H1 (cell line): ENCODE measurements around the gene POLL. TPM values are rescaled to one million over a fixed set of nuclear protein-coding genes. Genes with fewer than 3 reads are reported as not detected.

Source experiments
- CBX5 ChIP-seq: fragments of 300-800, 300-1000 bp; sonication (generic); IDR thresholded peaks from 2 replicates; pipeline ENCODE4 v1.7.1; 2016; ENCODE audit warnings: antibody characterized with exemption, low read length, low read depth
- NRF1 ChIP-seq: IDR thresholded peaks from 2 replicates; pipeline ENCODE4 v1.6.1; 2011; ENCODE audit warnings: mild to moderate bottlenecking, low read depth, low read length, improper control_type of control experiment
- SIX5 ChIP-seq: IDR thresholded peaks from 2 replicates; pipeline ENCODE4 v1.6.1; 2011; ENCODE audit warnings: mild to moderate bottlenecking, low read depth, low read length
- ZNF274 ChIP-seq: IDR thresholded peaks from 2 replicates; pipeline ENCODE4 v1.7.0; 2012; ENCODE audit warnings: low read length, borderline replicate concordance; ENCODE audit errors: extremely low read depth
- polyA plus RNA-seq, 7 experiments: library from polyadenylated mRNA; depleted of rRNA in 3 of 7; stranded (reverse) in 5 of 7; unstranded in 2 of 7; fragments of >200 nt in 5 of 7; fragments of 200-250 nt in 2 of 7; gene quantifications; 1 replicate in 5 of 7; 2 replicates in 1 of 7; 4 replicates in 1 of 7; pipeline versions ENCODE4 v1.2.1 to v1.2.3, GENCODE V29; 2011 to 2013; ENCODE audit warnings: missing spikeins in 2 of 7, mixed read lengths in 2 of 7
- total RNA-seq: library from RNA; stranded (reverse); fragmentation: NEBNext Ultra II Directional; extraction: Animal tissue kit (Norgen Biotek cat#: 25700); gene quantifications from 2 replicates; pipeline ENCODE4 v1.2.1, GENCODE V29; 2021
- TF ChIP-seq, protein P1 (sequence below): fragments of 300-600 bp; sonication (generic); IDR thresholded peaks from 2 replicates; pipeline ENCODE4 v1.7.1; 2012; ENCODE audit warnings: low read length, moderate library complexity, mild to moderate bottlenecking, inconsistent platforms; ENCODE audit not compliant: insufficient replicate concordance
- TF ChIP-seq, protein P2 (sequence below): IDR thresholded peaks from 2 replicates; pipeline ENCODE4 v1.6.1; 2011; ENCODE audit warnings: low read depth, mild to moderate bottlenecking, low read length; ENCODE audit not compliant: insufficient read depth
- TF ChIP-seq, protein P3 (sequence below): IDR thresholded peaks from 2 replicates; pipeline ENCODE4 v1.6.1; 2012; ENCODE audit warnings: inconsistent platforms

The POLL gene
- total and polyA plus RNA-seq, 2 of the 8 experiments (the other 6 are each of a cell fraction or from before 2014, with no cell fraction given) = 26.1 to 45.9 TPM

DNA sequence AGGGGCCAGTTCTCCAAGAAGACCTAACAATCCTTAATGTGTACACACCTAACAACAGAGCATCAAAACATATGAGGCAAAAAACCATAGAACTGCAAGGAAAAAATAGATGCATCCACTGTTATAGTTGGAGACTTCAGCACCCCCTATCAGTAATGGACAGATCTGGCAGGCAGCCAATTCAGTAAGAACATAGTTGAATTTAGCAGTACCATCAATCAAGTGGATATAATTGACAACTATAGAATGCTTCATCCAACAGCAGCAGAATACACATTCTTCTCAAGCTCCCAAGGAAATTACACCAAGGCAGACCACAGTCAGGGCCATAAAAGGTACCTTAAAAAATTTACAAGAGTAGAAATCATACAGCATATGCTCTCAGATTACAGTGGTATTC, 42.2 kb downstream of the POLL start (continued):
- TF ChIP-seq, protein P1, sequence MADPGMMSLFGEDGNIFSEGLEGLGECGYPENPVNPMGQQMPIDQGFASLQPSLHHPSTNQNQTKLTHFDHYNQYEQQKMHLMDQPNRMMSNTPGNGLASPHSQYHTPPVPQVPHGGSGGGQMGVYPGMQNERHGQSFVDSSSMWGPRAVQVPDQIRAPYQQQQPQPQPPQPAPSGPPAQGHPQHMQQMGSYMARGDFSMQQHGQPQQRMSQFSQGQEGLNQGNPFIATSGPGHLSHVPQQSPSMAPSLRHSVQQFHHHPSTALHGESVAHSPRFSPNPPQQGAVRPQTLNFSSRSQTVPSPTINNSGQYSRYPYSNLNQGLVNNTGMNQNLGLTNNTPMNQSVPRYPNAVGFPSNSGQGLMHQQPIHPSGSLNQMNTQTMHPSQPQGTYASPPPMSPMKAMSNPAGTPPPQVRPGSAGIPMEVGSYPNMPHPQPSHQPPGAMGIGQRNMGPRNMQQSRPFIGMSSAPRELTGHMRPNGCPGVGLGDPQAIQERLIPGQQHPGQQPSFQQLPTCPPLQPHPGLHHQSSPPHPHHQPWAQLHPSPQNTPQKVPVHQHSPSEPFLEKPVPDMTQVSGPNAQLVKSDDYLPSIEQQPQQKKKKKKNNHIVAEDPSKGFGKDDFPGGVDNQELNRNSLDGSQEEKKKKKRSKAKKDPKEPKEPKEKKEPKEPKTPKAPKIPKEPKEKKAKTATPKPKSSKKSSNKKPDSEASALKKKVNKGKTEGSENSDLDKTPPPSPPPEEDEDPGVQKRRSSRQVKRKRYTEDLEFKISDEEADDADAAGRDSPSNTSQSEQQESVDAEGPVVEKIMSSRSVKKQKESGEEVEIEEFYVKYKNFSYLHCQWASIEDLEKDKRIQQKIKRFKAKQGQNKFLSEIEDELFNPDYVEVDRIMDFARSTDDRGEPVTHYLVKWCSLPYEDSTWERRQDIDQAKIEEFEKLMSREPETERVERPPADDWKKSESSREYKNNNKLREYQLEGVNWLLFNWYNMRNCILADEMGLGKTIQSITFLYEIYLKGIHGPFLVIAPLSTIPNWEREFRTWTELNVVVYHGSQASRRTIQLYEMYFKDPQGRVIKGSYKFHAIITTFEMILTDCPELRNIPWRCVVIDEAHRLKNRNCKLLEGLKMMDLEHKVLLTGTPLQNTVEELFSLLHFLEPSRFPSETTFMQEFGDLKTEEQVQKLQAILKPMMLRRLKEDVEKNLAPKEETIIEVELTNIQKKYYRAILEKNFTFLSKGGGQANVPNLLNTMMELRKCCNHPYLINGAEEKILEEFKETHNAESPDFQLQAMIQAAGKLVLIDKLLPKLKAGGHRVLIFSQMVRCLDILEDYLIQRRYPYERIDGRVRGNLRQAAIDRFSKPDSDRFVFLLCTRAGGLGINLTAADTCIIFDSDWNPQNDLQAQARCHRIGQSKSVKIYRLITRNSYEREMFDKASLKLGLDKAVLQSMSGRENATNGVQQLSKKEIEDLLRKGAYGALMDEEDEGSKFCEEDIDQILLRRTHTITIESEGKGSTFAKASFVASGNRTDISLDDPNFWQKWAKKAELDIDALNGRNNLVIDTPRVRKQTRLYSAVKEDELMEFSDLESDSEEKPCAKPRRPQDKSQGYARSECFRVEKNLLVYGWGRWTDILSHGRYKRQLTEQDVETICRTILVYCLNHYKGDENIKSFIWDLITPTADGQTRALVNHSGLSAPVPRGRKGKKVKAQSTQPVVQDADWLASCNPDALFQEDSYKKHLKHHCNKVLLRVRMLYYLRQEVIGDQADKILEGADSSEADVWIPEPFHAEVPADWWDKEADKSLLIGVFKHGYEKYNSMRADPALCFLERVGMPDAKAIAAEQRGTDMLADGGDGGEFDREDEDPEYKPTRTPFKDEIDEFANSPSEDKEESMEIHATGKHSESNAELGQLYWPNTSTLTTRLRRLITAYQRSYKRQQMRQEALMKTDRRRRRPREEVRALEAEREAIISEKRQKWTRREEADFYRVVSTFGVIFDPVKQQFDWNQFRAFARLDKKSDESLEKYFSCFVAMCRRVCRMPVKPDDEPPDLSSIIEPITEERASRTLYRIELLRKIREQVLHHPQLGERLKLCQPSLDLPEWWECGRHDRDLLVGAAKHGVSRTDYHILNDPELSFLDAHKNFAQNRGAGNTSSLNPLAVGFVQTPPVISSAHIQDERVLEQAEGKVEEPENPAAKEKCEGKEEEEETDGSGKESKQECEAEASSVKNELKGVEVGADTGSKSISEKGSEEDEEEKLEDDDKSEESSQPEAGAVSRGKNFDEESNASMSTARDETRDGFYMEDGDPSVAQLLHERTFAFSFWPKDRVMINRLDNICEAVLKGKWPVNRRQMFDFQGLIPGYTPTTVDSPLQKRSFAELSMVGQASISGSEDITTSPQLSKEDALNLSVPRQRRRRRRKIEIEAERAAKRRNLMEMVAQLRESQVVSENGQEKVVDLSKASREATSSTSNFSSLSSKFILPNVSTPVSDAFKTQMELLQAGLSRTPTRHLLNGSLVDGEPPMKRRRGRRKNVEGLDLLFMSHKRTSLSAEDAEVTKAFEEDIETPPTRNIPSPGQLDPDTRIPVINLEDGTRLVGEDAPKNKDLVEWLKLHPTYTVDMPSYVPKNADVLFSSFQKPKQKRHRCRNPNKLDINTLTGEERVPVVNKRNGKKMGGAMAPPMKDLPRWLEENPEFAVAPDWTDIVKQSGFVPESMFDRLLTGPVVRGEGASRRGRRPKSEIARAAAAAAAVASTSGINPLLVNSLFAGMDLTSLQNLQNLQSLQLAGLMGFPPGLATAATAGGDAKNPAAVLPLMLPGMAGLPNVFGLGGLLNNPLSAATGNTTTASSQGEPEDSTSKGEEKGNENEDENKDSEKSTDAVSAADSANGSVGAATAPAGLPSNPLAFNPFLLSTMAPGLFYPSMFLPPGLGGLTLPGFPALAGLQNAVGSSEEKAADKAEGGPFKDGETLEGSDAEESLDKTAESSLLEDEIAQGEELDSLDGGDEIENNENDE = no peak
- no peak for TF ChIP-seq SIX5
- TF ChIP-seq NRF1 = no peak
- TF ChIP-seq, protein P2, sequence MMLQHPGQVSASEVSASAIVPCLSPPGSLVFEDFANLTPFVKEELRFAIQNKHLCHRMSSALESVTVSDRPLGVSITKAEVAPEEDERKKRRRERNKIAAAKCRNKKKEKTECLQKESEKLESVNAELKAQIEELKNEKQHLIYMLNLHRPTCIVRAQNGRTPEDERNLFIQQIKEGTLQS = no peak
- no peak for TF ChIP-seq ZNF274
- no peak for TF ChIP-seq CBX5
- TF ChIP-seq, protein P3, sequence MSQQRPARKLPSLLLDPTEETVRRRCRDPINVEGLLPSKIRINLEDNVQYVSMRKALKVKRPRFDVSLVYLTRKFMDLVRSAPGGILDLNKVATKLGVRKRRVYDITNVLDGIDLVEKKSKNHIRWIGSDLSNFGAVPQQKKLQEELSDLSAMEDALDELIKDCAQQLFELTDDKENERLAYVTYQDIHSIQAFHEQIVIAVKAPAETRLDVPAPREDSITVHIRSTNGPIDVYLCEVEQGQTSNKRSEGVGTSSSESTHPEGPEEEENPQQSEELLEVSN = no peak
- TF ChIP-seq, all 59 proteins: peak for 0
